Measurements from ENCODE around the gene TENM4. TPM values are rescaled to one million over a fixed set of nuclear protein-coding genes. Genes with fewer than 3 reads are reported as not detected.
A peak's percentile ranks its signal among the peaks of the same experiment; 100 is the strongest.

The TENM4 gene
- total and polyA plus RNA-seq, 4 experiments from 2014 or later, result 0.25 to 0.28 TPM; not detected in 2

GRCh38 chr11:78800756-78801155, 640.1 kb downstream of the TENM4 start:
- no peak overlapping the region for H3K27ac Mint-ChIP-seq
- H3K27me3 ChIP-seq (ENCODE audit: insufficient read depth, low read length), result no peaks in the 10 kb centered on the region
- no peak overlapping the region for H3K4me3 Mint-ChIP-seq
- H3K27ac ChIP-seq (ENCODE audit: low read depth, low read length), result no peak overlapping the region
- intact Hi-C loops (cut with micrococcal nuclease), result no loop called here
- H3K9me3 ChIP-seq (ENCODE audit: control insufficient read depth in 1 of 2, low read length in 2 of 2), result no peaks in the 10 kb centered on the region
- no peaks in the 10 kb centered on the region for H3K9me3 Mint-ChIP-seq
- H3K27me3 Mint-ChIP-seq, result peaks cover 0 to 4% of the 10 kb centered on the region in 2 donors
- no peak overlapping the region for H3K4me3 ChIP-seq (ENCODE audit: low read length in 2 of 2)
- H3K4me1 ChIP-seq (ENCODE audit: insufficient read depth, low read length), result no peaks in the 10 kb centered on the region
- H3K4me1 Mint-ChIP-seq, result no peaks in the 10 kb centered on the region
- no peaks in the 10 kb centered on the region for H3K36me3 Mint-ChIP-seq
- H3K36me3 ChIP-seq (ENCODE audit: insufficient read depth, low read length), result no peaks in the 10 kb centered on the region
- DNase-seq, result no peak
- CTCF ChIA-PET (ENCODE audit: partially characterized antibody), result no interaction called here
- POLR2A ChIA-PET (ENCODE audit: partially characterized antibody), result no interaction called here

- H3K36me3 Mint-ChIP-seq, result no peaks in the 10 kb centered on the region
- no peak overlapping the region for H3K27ac Mint-ChIP-seq
- DNase-seq, result no peak
- H3K27ac ChIP-seq (ENCODE audit: low read depth, low read length), result no peak overlapping the region
- no peaks in the 10 kb centered on the region for H3K9me3 ChIP-seq (ENCODE audit: control insufficient read depth in 1 of 2, low read length in 2 of 2)
- intact Hi-C loops (cut with micrococcal nuclease), result no loop called here
- no peaks in the 10 kb centered on the region for H3K4me1 Mint-ChIP-seq
- H3K4me1 ChIP-seq (ENCODE audit: insufficient read depth, low read length), result no peaks in the 10 kb centered on the region
- H3K27me3 Mint-ChIP-seq, result peaks cover 0 to 4% of the 10 kb centered on the region in 2 donors
- POLR2A ChIA-PET (ENCODE audit: partially characterized antibody), result no interaction called here
- no peaks in the 10 kb centered on the region for H3K9me3 Mint-ChIP-seq
- H3K4me3 Mint-ChIP-seq, result no peak overlapping the region
- no peaks in the 10 kb centered on the region for H3K36me3 ChIP-seq (ENCODE audit: insufficient read depth, low read length)
- CTCF ChIA-PET (ENCODE audit: partially characterized antibody), result interaction anchor here (2.5 kb wide), 1 partner anchor 8 kb away, joined by 7 read pairs; no protein-coding TSS in a partner anchor
- H3K27me3 ChIP-seq (ENCODE audit: insufficient read depth, low read length), result no peaks in the 10 kb centered on the region
- no peak overlapping the region for H3K4me3 ChIP-seq (ENCODE audit: low read length in 2 of 2)
These were observed 640.6 kb downstream of the TENM4 start for GRCh38 chr11:78800096-78800690.

- Histone ChIP-seq H3K4me1 (ENCODE audit: insufficient read depth, low read length) (no peaks in the 10 kb centered on the region), H3K9me3 (ENCODE audit: control insufficient read depth in 1 of 2, low read length in 2 of 2) (no peaks in the 10 kb centered on the region), H3K36me3 (ENCODE audit: insufficient read depth, low read length) (no peaks in the 10 kb centered on the region), H3K4me3 (ENCODE audit: low read length in 2 of 2) (no peak overlapping the region), H3K27me3 (ENCODE audit: insufficient read depth, low read length) (no peaks in the 10 kb centered on the region), H3K27ac (ENCODE audit: low read depth, low read length) (no peak overlapping the region)
- H3K9me3 Mint-ChIP-seq, result no peaks in the 10 kb centered on the region
- ChIA-PET CTCF (ENCODE audit: partially characterized antibody) (interaction anchor here (2.5 kb wide), 1 partner anchor 9 kb away, joined by 7 read pairs; no protein-coding TSS in a partner anchor), POLR2A (ENCODE audit: partially characterized antibody) (no interaction called here)
- no peaks in the 10 kb centered on the region for H3K36me3 Mint-ChIP-seq
- no peak overlapping the region for H3K27ac Mint-ChIP-seq
- peaks cover 0 to 4% of the 10 kb centered on the region in 2 donors for H3K27me3 Mint-ChIP-seq
- peak in 2 of 5 donors; percentile 0 to 37 for DNase-seq
- intact Hi-C loops (cut with micrococcal nuclease), result no loop called here
- H3K4me3 Mint-ChIP-seq, result no peak overlapping the region
- no peaks in the 10 kb centered on the region for H3K4me1 Mint-ChIP-seq
These were observed 642.2 kb downstream of the TENM4 start for GRCh38 chr11:78798663-78799062.

GRCh38 chr11:78797559-78797958, 643.3 kb downstream of the TENM4 start:
- Histone ChIP-seq H3K4me3 (ENCODE audit: low read length in 2 of 2) (no peak overlapping the region), H3K27me3 (ENCODE audit: insufficient read depth, low read length) (no peaks in the 10 kb centered on the region), H3K27ac (ENCODE audit: low read depth, low read length) (no peak overlapping the region), H3K36me3 (ENCODE audit: insufficient read depth, low read length) (no peaks in the 10 kb centered on the region), H3K4me1 (ENCODE audit: insufficient read depth, low read length) (no peaks in the 10 kb centered on the region), H3K9me3 (ENCODE audit: control insufficient read depth in 1 of 2, low read length in 2 of 2) (no peaks in the 10 kb centered on the region)
- no peaks in the 10 kb centered on the region for H3K4me1 Mint-ChIP-seq
- intact Hi-C loops (cut with micrococcal nuclease), result no loop called here
- no peaks in the 10 kb centered on the region for H3K36me3 Mint-ChIP-seq
- peaks cover 0 to 4% of the 10 kb centered on the region in 2 donors for H3K27me3 Mint-ChIP-seq
- POLR2A ChIA-PET (ENCODE audit: partially characterized antibody), result no interaction called here
- no peak for DNase-seq
- CTCF ChIA-PET (ENCODE audit: partially characterized antibody), result interaction anchor here (1.3 to 2.5 kb wide), 2 partner anchors 10 to 12 kb away, joined by 4 to 7 read pairs; no protein-coding TSS in a partner anchor
- no peak overlapping the region for H3K4me3 Mint-ChIP-seq
- no peaks in the 10 kb centered on the region for H3K9me3 Mint-ChIP-seq
- H3K27ac Mint-ChIP-seq, result no peak overlapping the region

- H3K36me3 Mint-ChIP-seq, result no peaks in the 10 kb centered on the region
- Histone ChIP-seq H3K4me3 (ENCODE audit: low read length in 2 of 2) (no peak overlapping the region), H3K4me1 (ENCODE audit: insufficient read depth, low read length) (no peaks in the 10 kb centered on the region), H3K27me3 (ENCODE audit: insufficient read depth, low read length) (no peaks in the 10 kb centered on the region), H3K27ac (ENCODE audit: low read depth, low read length) (no peak overlapping the region), H3K9me3 (ENCODE audit: control insufficient read depth in 1 of 2, low read length in 2 of 2) (no peaks in the 10 kb centered on the region), H3K36me3 (ENCODE audit: insufficient read depth, low read length) (no peaks in the 10 kb centered on the region)
- no peak overlapping the region for H3K27ac Mint-ChIP-seq
- no peaks in the 10 kb centered on the region for H3K4me1 Mint-ChIP-seq
- H3K27me3 Mint-ChIP-seq, result peaks cover 0 to 4% of the 10 kb centered on the region in 2 donors
- ChIA-PET POLR2A (ENCODE audit: partially characterized antibody) (no interaction called here), CTCF (ENCODE audit: partially characterized antibody) (interaction anchor here (1.3 kb wide), 1 partner anchor 11 kb away, joined by 4 read pairs; no protein-coding TSS in a partner anchor)
- no peak overlapping the region for H3K4me3 Mint-ChIP-seq
- H3K9me3 Mint-ChIP-seq, result no peaks in the 10 kb centered on the region
- DNase-seq, result no peak
- intact Hi-C loops (cut with micrococcal nuclease), result no loop called here
These were observed 643.9 kb downstream of the TENM4 start for GRCh38 chr11:78796956-78797355.

GRCh38 chr11:78795621-78796261, 645.1 kb downstream of the TENM4 start:
- Histone ChIP-seq H3K27ac (ENCODE audit: low read depth, low read length) (no peak overlapping the region), H3K9me3 (ENCODE audit: control insufficient read depth in 1 of 2, low read length in 2 of 2) (no peaks in the 10 kb centered on the region), H3K27me3 (ENCODE audit: insufficient read depth, low read length) (no peaks in the 10 kb centered on the region), H3K36me3 (ENCODE audit: insufficient read depth, low read length) (no peaks in the 10 kb centered on the region), H3K4me1 (ENCODE audit: insufficient read depth, low read length) (no peaks in the 10 kb centered on the region), H3K4me3 (ENCODE audit: low read length in 2 of 2) (no peak overlapping the region)
- Mint-ChIP-seq H3K36me3 (no peaks in the 10 kb centered on the region), H3K27me3 (peaks cover 0 to 4% of the 10 kb centered on the region in 2 donors), H3K4me3 (no peak overlapping the region), H3K27ac (no peak overlapping the region), H3K4me1 (no peaks in the 10 kb centered on the region), H3K9me3 (no peaks in the 10 kb centered on the region)
- DNase-seq, result no peak
- POLR2A ChIA-PET (ENCODE audit: partially characterized antibody), result no interaction called here
- CTCF ChIA-PET (ENCODE audit: partially characterized antibody), result no interaction called here
- intact Hi-C loops (cut with micrococcal nuclease), result no loop called here

GRCh38 chr11:78791964-78792363, 648.9 kb downstream of the TENM4 start:
- no peak for DNase-seq
- H3K4me3 ChIP-seq (ENCODE audit: low read length in 2 of 2), result no peak overlapping the region
- Mint-ChIP-seq H3K4me3 (no peak overlapping the region), H3K36me3 (no peaks in the 10 kb centered on the region), H3K9me3 (no peaks in the 10 kb centered on the region), H3K27me3 (peaks cover 0 to 2% of the 10 kb centered on the region in 2 donors), H3K4me1 (no peaks in the 10 kb centered on the region), H3K27ac (no peak overlapping the region)
- no peaks in the 10 kb centered on the region for H3K4me1 ChIP-seq (ENCODE audit: insufficient read depth, low read length)
- H3K27me3 ChIP-seq (ENCODE audit: insufficient read depth, low read length), result no peaks in the 10 kb centered on the region
- H3K36me3 ChIP-seq (ENCODE audit: insufficient read depth, low read length), result no peaks in the 10 kb centered on the region
- ChIA-PET POLR2A (ENCODE audit: partially characterized antibody) (no interaction called here), CTCF (ENCODE audit: partially characterized antibody) (no interaction called here)
- intact Hi-C loops (cut with micrococcal nuclease), result no loop called here
- H3K9me3 ChIP-seq (ENCODE audit: control insufficient read depth in 1 of 2, low read length in 2 of 2), result no peaks in the 10 kb centered on the region
- no peak overlapping the region for H3K27ac ChIP-seq (ENCODE audit: low read depth, low read length)

Data from CD4-positive, alpha-beta memory T cell (primary cell).